KMS-11 (cell line): Measurements from ENCODE around the gene TRAF7.

Source experiments
- H2AFZ ChIP-seq: fragments of 200-600 bp; sonication (generic); 2 replicates; pipeline ENCODE4 v1.6.1; 2016; ENCODE audit warnings: antibody characterized with exemption, mixed run types, low read depth
- H3K27ac ChIP-seq: fragments of 200-600 bp; sonication (generic); 2 replicates; pipeline ENCODE4 v1.6.1; 2016; ENCODE audit warnings: mild to moderate bottlenecking, mixed run types
- H3K27me3 ChIP-seq: fragments of 200-600 bp; sonication (generic); 2 replicates; pipeline ENCODE4 v1.6.1; 2017; ENCODE audit warnings: mild to moderate bottlenecking, low read depth, mixed run types, moderate library complexity; ENCODE audit not compliant: insufficient read depth
- H3K36me3 ChIP-seq: fragments of 200-600 bp; sonication (generic); 2 replicates; pipeline ENCODE4 v1.6.1; 2017; ENCODE audit warnings: mild to moderate bottlenecking, mixed run types; ENCODE audit not compliant: insufficient read depth
- H3K4me1 ChIP-seq: fragments of 200-600 bp; sonication (generic); 2 replicates; pipeline ENCODE4 v1.6.1; 2016; ENCODE audit warnings: mild to moderate bottlenecking, low read depth, mixed run types; ENCODE audit not compliant: poor library complexity, severe bottlenecking
- H3K4me2 ChIP-seq: fragments of 200-600 bp; sonication (generic); 2 replicates; pipeline ENCODE4 v1.7.0; 2016; ENCODE audit warnings: mild to moderate bottlenecking, mixed run types
- H3K4me3 ChIP-seq: fragments of 200-600 bp; sonication (generic); IDR thresholded peaks from 2 replicates; pipeline ENCODE4 v1.6.1; 2017; ENCODE audit warnings: low read depth, low read length, mixed read lengths; ENCODE audit not compliant: insufficient read depth
- H3K79me2 ChIP-seq: fragments of 200-600 bp; sonication (generic); 2 replicates; pipeline ENCODE4 v1.6.1; 2016; ENCODE audit warnings: low read depth, mixed run types; ENCODE audit not compliant: insufficient read depth
- H3K9ac ChIP-seq: fragments of 200-600 bp; sonication (generic); 2 replicates; pipeline ENCODE4 v1.6.1; 2016; ENCODE audit warnings: mild to moderate bottlenecking, mixed run types
- H4K20me1 ChIP-seq: fragments of 200-600 bp; sonication (generic); 2 replicates; pipeline ENCODE4 v1.6.1; 2016; ENCODE audit warnings: mild to moderate bottlenecking, mixed run types; ENCODE audit not compliant: insufficient read depth
- TF ChIP-seq, protein P1 (sequence below): fragments of 200-600 bp; sonication (generic); conservative IDR thresholded peaks from 2 replicates; pipeline ENCODE4 v1.6.1; 2017; ENCODE audit warnings: low read depth, mild to moderate bottlenecking, antibody characterized with exemption, low read length, moderate library complexity, mixed read lengths

TRAF7 gene

GRCh38 chr16:2179107-2179501 lies 23.5 kb downstream of the TRAF7 start:
- peaks cover 6% of the 10 kb centered on the region; the same call in 1 of the 2 replicates for H3K36me3 ChIP-seq
- no peaks in the 10 kb centered on the region for H3K4me1 ChIP-seq
- no peak overlapping the region for H2AFZ ChIP-seq
- no peaks in the 10 kb centered on the region for H3K79me2 ChIP-seq
- no peak overlapping the region for H3K4me3 ChIP-seq
- no peak overlapping the region for H3K4me2 ChIP-seq
- no peaks in the 10 kb centered on the region for H4K20me1 ChIP-seq
- no peaks in the 10 kb centered on the region for H3K27me3 ChIP-seq
- H3K9ac ChIP-seq: no peak overlapping the region
- H3K27ac ChIP-seq: no peak overlapping the region
- TF ChIP-seq, protein P1, sequence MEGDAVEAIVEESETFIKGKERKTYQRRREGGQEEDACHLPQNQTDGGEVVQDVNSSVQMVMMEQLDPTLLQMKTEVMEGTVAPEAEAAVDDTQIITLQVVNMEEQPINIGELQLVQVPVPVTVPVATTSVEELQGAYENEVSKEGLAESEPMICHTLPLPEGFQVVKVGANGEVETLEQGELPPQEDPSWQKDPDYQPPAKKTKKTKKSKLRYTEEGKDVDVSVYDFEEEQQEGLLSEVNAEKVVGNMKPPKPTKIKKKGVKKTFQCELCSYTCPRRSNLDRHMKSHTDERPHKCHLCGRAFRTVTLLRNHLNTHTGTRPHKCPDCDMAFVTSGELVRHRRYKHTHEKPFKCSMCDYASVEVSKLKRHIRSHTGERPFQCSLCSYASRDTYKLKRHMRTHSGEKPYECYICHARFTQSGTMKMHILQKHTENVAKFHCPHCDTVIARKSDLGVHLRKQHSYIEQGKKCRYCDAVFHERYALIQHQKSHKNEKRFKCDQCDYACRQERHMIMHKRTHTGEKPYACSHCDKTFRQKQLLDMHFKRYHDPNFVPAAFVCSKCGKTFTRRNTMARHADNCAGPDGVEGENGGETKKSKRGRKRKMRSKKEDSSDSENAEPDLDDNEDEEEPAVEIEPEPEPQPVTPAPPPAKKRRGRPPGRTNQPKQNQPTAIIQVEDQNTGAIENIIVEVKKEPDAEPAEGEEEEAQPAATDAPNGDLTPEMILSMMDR: no peak

DNA sequence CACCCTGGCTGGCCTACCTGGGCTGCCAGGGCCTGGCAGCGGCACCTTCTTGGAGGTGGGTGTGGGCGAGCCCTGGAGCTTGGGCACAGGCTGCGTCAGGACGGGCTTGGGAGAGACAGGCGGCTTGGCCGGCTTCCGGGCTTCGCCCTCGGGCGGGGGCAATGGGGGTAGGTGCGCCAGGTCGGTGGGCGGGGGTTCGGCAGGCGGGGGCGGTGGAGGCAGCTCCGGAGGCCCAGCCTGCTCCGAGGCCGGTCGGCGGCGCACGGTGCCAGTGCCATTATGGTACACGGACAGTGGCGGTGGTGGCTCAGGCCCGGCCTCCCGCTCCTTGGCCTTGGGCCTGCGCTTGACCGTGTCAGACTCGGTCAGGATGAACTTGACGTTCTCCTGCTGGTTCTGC lies 24.0 kb downstream of the TRAF7 start:
- no peaks in the 10 kb centered on the region for H4K20me1 ChIP-seq
- no peak overlapping the region for H3K4me3 ChIP-seq
- no peaks in the 10 kb centered on the region for H3K4me1 ChIP-seq
- TF ChIP-seq, protein P1: no peak
- peaks cover 6% of the 10 kb centered on the region; the same call in 1 of the 2 replicates for H3K36me3 ChIP-seq
- no peak overlapping the region for H3K9ac ChIP-seq
- no peaks in the 10 kb centered on the region; the same call in 1 of the 2 replicates for H3K27me3 ChIP-seq
- H2AFZ ChIP-seq: no peak overlapping the region
- no peak overlapping the region for H3K4me2 ChIP-seq
- no peaks in the 10 kb centered on the region for H3K79me2 ChIP-seq
- H3K27ac ChIP-seq: no peak overlapping the region

GRCh38 chr16:2180461-2180860 lies 24.9 kb downstream of the TRAF7 start:
- Histone ChIP-seq H4K20me1 (no peaks in the 10 kb centered on the region), H2AFZ (no peak overlapping the region), H3K4me3 (no peak overlapping the region), H3K27ac (no peak overlapping the region), H3K79me2 (no peaks in the 10 kb centered on the region), H3K9ac (no peak overlapping the region), H3K4me2 (no peak overlapping the region), H3K4me1 (no peaks in the 10 kb centered on the region), H3K36me3 (peaks cover 6% of the 10 kb centered on the region; the same call in 1 of the 2 replicates), H3K27me3 (peaks cover 8% of the 10 kb centered on the region)
- TF ChIP-seq, protein P1: no peak

DNA sequence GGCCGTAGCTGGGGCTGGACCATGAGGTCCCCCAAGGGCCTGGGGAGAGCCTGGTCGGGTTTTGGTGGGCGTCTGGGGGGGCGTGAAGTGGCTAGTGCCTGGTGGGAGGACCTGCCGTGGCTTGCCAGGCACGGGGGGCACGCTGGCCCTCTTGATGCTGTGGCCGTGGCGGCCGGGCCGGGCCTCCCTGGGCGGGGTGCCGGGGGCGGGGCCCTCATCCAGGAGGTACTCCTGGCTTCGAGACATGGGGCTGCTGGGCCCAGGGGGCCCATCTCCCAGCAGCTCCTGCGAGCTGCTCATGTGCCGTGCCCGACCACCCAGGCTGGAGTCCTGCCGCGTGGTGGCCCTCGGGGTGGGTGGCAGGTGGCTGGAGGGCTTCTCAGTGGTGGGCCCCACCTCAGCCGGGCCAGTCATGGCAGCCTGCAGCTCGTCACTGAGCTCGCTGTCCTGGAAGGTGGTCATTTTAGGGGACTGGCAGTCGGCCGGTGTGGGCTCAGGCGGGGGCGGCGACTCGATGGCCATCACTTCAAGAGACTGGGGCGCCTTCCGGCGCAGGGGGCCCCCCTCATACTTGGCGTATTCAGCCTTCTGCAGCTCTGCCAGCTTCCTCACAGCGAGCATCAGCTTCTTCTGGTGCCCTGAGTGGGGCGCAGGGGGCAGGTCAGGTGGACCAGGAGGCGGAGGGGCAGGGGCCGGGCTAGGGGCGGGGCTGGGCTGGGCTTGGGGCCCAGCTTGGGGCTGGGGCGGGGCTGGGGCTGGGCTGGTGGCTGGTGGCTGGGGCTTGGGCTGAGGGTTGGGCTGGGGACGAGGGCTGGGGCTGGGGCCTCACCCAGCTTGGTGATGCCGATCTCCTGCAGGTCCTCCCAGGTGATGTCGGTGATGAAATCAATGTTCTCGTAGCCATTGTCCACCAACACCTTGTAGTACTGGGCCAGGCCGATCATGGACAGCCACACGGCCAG lies 25.7 kb downstream of the TRAF7 start:
- TF ChIP-seq, protein P1: no peak
- no peak overlapping the region for H2AFZ ChIP-seq
- H3K9ac ChIP-seq: no peak overlapping the region
- no peak overlapping the region for H3K27ac ChIP-seq
- H3K79me2 ChIP-seq: no peaks in the 10 kb centered on the region
- H3K4me2 ChIP-seq: no peak overlapping the region
- peaks cover 14% of the 10 kb centered on the region for H3K27me3 ChIP-seq
- no peak overlapping the region for H3K4me3 ChIP-seq
- no peaks in the 10 kb centered on the region; the same call in 1 of the 2 replicates for H3K36me3 ChIP-seq
- no peaks in the 10 kb centered on the region for H3K4me1 ChIP-seq
- H4K20me1 ChIP-seq: no peaks in the 10 kb centered on the region
